Raji (cell line): ENCODE results near the gene BBS4.

ENCODE experiments used
- POLR2A ChIP-seq: IDR thresholded peaks from 2 replicates; pipeline ENCODE4 v1.6.1; 2011; ENCODE audit warnings: low read depth, low read length, control low read depth; ENCODE audit not compliant: insufficient read depth

BBS4 gene

GRCh38 chr15:72725446-72725845, 39.4 kb downstream of the BBS4 start:
- no peak for TF ChIP-seq POLR2A

DNA sequence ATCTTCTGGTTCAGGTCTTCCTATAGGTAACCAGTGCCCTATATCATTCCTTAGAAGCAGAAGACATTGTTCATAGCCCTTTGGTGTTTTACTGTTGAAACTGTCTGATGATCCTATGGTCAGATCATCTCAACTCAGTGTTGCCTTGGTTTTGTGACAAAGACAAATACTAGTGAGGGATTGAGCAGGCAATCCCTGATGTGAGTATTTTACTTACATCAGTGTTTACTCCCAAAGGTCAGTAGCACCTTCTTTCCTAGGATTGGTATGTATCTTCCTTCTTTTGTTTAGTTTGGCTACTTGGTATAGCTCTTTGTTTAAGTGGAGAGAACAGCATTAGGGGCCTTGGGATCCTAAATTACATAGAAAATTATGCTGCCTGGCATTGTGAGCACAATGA, 41.1 kb downstream of the BBS4 start:
- TF ChIP-seq POLR2A, result no peak

GRCh38 chr15:72728821-72729220, 42.8 kb downstream of the BBS4 start:
- TF ChIP-seq POLR2A, result no peak

DNA sequence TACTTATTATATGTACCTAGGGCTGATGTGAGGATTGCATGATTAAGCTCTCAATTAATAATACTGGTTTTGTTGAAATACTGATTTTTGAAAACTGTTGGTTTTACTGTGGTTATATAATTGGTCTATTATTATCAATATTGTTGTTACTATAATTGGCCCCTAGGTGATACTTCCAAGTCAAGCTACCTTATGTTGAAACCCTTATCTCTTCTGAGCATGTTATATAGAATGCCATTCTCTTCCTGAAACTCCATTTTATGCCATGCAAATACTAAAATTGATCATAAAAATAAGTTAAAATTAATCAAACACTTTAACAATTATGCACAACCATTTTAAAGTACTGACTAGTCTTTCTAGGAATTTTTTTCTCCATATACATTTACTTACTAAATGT, 46.1 kb downstream of the BBS4 start:
- no peak for TF ChIP-seq POLR2A

DNA sequence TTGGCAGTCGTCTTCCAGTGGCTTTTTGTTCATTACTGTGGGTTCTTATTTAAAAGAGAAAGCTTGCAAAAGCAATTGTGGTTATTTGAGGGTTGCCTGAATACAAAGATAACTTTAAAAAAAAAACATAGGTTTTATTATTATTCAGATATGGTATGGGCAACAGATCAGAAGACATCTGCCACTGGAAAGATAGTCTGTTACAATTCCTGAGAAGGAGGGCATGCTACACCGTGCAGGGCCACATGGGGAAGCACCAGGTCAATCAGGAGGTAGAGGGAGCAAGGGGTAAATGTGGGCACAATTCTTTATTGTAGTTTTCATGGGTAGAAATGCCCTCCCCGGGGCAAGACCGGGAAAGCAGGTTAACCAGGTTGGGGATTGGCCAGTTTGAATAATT, 46.5 kb downstream of the BBS4 start:
- TF ChIP-seq POLR2A, result no peak

- no peak for TF ChIP-seq POLR2A
These were observed 48.1 kb downstream of the BBS4 start for GRCh38 chr15:72733941-72734738.

- TF ChIP-seq POLR2A, result no peak
These were observed 49.1 kb downstream of the BBS4 start for GRCh38 chr15:72735111-72735510.

DNA sequence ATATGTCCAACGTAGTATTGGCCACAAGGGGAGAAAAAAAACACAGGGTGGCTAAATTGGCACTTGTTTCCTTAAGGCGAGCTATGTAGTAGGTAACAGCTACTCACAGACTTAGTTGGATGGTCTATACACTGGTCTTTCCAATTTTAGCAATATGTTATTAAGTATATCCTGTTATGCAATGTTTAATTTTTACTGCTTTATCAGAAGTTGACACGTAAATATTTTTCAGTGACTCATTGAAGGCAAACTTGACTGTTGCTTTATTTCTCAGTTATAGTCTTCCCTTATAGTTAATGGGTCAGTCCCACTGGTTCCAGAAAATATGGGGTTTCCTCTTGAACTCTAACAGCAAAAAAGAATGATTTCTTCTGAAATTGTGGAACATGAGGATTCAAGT, 51.1 kb downstream of the BBS4 start:
- TF ChIP-seq POLR2A, result no peak

GRCh38 chr15:72737723-72738122, 51.7 kb downstream of the BBS4 start:
- no peak for TF ChIP-seq POLR2A

- TF ChIP-seq POLR2A, result no peak
These were observed 54.2 kb downstream of the BBS4 start for GRCh38 chr15:72740219-72740618.

GRCh38 chr15:72749700-72750099, 63.7 kb downstream of the BBS4 start:
- TF ChIP-seq POLR2A, result no peak

DNA sequence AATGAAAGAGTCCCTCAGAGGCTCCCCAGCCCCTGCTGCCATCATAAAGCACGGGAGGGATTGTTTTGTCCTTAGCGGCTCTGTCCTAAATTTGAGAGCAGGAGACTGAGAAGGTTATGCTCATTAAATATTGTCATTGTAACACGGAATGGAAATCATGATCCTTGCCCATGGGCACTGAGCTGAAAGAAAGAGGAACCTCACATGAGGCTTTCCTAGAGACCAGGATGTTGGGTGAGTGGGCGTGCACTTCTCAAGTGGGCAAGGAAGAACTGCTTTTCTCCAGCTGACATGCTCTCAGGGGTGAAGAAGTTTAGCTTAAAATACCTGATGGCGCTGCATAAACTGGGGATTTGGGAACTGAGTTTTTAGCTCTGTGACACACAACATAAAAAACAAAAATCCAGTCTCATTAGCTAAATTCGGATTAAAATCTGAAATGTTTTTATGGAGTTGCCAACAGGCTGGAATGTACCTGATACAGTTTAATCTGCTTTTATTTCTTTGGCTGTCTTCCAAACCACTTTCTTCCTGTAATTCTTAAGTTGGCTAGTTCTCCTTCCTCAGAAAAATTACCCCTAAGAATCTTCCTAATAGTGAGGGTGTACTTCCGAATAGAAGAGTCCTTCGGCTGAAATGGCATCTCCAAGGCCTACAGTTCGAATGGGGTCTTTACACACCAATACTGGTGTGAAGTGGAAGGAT, 65.9 kb downstream of the BBS4 start:
- TF ChIP-seq POLR2A, result no peak

DNA sequence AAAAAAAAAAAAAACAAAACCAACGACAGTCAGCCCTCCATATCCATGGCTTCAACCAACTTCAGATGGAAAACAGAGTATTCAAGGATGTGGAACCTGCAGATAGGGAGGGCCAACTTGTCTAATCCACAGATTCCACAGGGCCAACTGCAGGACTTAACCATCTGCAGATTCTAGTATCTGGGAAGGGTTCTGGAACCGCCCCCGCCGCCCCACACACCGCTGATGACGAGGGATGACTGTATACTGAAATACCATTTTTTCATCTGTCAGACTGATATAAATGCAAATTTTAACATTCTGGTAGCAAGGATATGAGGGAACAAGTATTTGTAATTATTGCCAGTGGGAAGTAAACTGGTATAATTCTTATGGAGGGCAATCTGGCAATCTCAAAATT, 68.1 kb downstream of the BBS4 start:
- no peak for TF ChIP-seq POLR2A

GRCh38 chr15:72758182-72758581, 72.2 kb downstream of the BBS4 start:
- no peak for TF ChIP-seq POLR2A

DNA sequence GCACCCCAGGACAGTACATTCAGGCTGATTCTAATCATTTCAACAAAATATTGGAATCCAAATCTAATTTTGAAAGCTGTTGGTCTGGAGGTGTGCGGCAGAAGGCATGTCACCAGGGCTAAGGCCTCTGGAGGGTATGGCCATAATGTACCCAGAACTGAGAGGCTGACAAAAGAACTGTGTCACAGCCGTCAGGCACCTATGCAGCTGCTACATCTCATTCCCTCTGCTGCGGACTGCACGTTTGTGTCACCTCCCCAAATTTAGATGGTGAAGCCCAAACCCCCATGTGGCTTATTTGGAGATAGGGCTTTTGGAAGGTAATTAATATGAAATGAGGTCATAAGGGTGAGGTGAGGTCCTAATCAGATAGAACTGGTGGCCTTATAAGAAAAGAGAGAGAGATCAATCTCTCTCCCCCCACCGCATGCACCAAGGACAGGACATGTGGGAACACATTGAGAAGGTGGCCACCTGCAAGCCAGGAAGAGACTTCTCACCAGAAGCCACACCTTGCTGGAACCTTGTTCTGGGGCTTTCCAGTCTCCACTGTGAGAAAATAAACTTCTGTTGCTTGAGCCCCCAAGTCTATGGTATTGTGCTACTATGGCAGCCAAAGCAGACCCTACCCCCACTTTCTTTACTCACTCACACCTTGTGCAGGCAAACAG, 74.7 kb downstream of the BBS4 start:
- TF ChIP-seq POLR2A, result no peak

DNA sequence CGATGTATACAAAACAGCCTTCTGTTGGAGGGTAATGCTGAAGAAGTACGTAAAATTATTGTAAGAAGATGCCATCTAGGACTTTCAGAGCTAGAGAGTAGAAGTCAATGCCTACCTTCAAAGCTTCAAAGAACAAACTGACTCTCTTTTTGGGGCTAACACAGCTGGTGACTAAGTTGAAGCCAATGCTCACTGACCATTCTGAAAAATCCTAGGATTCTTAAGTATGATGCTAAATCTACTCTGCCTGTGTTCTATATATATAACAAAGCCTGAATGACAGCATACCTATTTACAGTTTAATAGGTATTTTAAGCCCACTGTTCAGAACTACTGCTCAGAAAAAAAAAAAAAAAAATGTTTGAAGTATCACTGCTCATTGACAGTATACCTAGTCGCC, 78.6 kb downstream of the BBS4 start:
- no peak for TF ChIP-seq POLR2A
